DOHH2 (cell line): ENCODE results near the gene CDHR3.

ENCODE experiments used
- CTCF ChIP-seq: fragments of 200-600 bp; sonication (generic); IDR thresholded peaks from one replicate; pipeline ENCODE4 v1.5.1; 2014; ENCODE audit warnings: antibody characterized with exemption, mild to moderate bottlenecking, low read depth, low read length; ENCODE audit not compliant: poor library complexity, severe bottlenecking
- EZH2phosphoT487 ChIP-seq: fragments of 200-600 bp; sonication (generic); IDR thresholded peaks from 2 replicates; pipeline ENCODE4 v1.6.1; 2017; ENCODE audit warnings: borderline replicate concordance, mild to moderate bottlenecking, antibody characterized with exemption, low read length, moderate library complexity, mixed read lengths

- TF ChIP-seq CTCF (no peak), EZH2phosphoT487 (no peak)
These were observed at the start of gene CDHR3 for GRCh38 chr7:105963038-105963667.
